ENCODE data around the gene VPS13D.

VPS13D gene

GRCh38 chr1:12505231-12505630, 275.4 kb downstream of the VPS13D start:
- H3K9me3 ChIP-seq (ENCODE audit: low read depth, low read length), result no peaks in the 10 kb centered on the region
- no peaks in the 10 kb centered on the region; the same call in 1 of the 2 replicates for H3K36me3 ChIP-seq (ENCODE audit: insufficient read depth, low read length)
- no peak overlapping the region for H3K27ac ChIP-seq
- no peak overlapping the region for H3K9ac ChIP-seq (ENCODE audit: insufficient read length)
- no peak for DNase-seq (ENCODE audit: low read depth, low spot score)
- TF ChIP-seq EZH2 (IDR thresholded peaks at IDR 0.05) (no peak), POLR2AphosphoS5 (IDR thresholded peaks at IDR 0.05; ENCODE audit: borderline replicate concordance, low read depth, low read length) (no peak), FOXP2 (optimal IDR thresholded peaks at IDR 0.05; ENCODE audit: control extremely low read depth, extremely low read length, insufficient read depth) (no peak)
- no peak overlapping the region for H3K4me3 ChIP-seq

GRCh38 chr1:12505639-12506280, 275.9 kb downstream of the VPS13D start:
- Histone ChIP-seq H3K9me3 (ENCODE audit: low read depth, low read length) (no peaks in the 10 kb centered on the region), H3K27ac (no peak overlapping the region), H3K4me3 (no peak overlapping the region), H3K36me3 (ENCODE audit: insufficient read depth, low read length) (no peaks in the 10 kb centered on the region; the same call in 1 of the 2 replicates), H3K9ac (ENCODE audit: insufficient read length) (no peak overlapping the region)
- no peak for DNase-seq (ENCODE audit: low read depth, low spot score)
- TF ChIP-seq EZH2 (IDR thresholded peaks at IDR 0.05) (no peak), POLR2AphosphoS5 (IDR thresholded peaks at IDR 0.05; ENCODE audit: borderline replicate concordance, low read depth, low read length) (no peak), FOXP2 (optimal IDR thresholded peaks at IDR 0.05; ENCODE audit: control extremely low read depth, extremely low read length, insufficient read depth) (no peak)

DNA sequence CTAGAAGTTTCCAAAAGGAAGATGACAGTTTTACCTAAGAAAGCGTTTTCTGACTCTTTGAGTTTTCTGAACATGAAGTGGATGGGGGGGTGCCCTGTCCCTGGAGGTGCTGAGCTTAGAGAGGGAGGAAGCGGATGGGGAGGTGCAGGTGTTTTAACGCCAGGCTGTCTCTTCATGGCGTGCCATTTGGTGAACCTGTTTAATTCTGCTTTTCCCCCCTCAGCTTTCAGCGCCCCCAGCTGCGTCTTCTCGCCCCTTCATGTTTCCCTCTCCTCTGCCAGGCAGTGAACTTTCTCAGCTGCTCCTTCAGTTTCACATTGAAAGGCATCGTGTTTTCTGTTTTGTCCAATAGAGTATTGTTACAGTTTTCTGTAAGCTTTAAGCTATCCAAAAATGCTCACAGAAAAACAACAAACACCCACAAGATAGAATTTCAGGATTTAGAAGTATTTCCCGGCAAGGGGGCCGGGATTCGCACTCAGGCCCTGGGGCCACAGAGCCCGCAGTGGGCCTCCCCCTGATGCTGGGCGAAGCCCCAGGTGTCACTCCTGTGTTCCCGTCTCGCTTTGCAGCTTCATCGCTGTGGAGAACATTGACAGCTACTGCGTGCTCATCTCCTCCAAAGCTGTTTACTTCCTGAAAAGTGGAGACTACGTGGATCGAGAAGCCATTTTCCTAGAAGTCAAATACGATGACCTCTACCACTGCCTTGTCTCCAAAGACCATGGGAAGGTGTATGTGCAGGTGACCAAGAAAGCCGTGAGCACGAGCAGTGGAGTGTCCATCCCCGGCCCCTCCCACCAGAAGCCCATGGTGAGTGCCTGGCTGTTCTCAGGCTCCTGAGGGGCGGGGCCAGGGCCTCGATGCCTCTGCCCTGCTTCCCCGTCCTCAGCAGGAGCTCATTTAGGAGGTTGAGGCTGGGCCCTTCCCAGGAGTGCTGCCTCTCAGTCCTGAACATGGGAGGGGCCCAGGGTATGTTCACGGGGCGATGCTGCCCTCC, 276.8 kb downstream of the VPS13D start:
- no peaks in the 10 kb centered on the region for H3K9me3 ChIP-seq (ENCODE audit: low read depth, low read length)
- H3K9ac ChIP-seq (ENCODE audit: insufficient read length), result no peak overlapping the region
- no peaks in the 10 kb centered on the region; the same call in 1 of the 2 replicates for H3K36me3 ChIP-seq (ENCODE audit: insufficient read depth, low read length)
- TF ChIP-seq EZH2 (IDR thresholded peaks at IDR 0.05) (no peak), POLR2AphosphoS5 (IDR thresholded peaks at IDR 0.05; ENCODE audit: borderline replicate concordance, low read depth, low read length) (no peak), FOXP2 (optimal IDR thresholded peaks at IDR 0.05; ENCODE audit: control extremely low read depth, extremely low read length, insufficient read depth) (no peak)
- H3K4me3 ChIP-seq, result no peak overlapping the region
- no peak for DNase-seq (ENCODE audit: low read depth, low spot score)
- H3K27ac ChIP-seq, result no peak overlapping the region

DNA sequence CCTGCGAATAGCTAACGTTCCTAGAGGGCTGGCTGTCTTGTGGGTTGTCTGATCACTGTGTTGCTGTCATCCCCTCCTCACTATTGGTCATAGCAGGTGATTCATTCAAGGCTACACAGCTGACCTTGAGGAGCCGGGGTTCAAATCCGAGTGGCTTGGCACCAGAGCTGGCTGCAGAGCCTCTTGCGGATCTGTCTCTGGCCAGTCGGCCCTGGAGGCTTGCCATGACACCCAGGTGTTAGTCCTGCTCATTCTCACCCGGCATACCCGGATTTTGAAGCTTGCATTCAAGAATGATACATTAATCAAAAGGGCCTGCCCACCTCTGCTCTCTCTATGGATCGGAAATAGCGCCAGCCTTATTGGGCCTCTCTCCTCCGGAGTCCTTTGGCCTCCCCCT, 277.8 kb downstream of the VPS13D start:
- H3K27ac ChIP-seq, result no peak overlapping the region
- H3K9me3 ChIP-seq (ENCODE audit: low read depth, low read length), result no peaks in the 10 kb centered on the region
- no peak overlapping the region for H3K9ac ChIP-seq (ENCODE audit: insufficient read length)
- no peaks in the 10 kb centered on the region; the same call in 1 of the 2 replicates for H3K36me3 ChIP-seq (ENCODE audit: insufficient read depth, low read length)
- DNase-seq (ENCODE audit: low read depth, low spot score), result no peak
- TF ChIP-seq POLR2AphosphoS5 (IDR thresholded peaks at IDR 0.05; ENCODE audit: borderline replicate concordance, low read depth, low read length), result no peak
- no peak for TF ChIP-seq EZH2 (IDR thresholded peaks at IDR 0.05)
- TF ChIP-seq FOXP2 (optimal IDR thresholded peaks at IDR 0.05; ENCODE audit: control extremely low read depth, extremely low read length, insufficient read depth), result no peak
- H3K4me3 ChIP-seq, result no peak overlapping the region

- H3K9me3 ChIP-seq (ENCODE audit: low read depth, low read length), result no peaks in the 10 kb centered on the region
- H3K9ac ChIP-seq (ENCODE audit: insufficient read length), result no peak overlapping the region
- no peak overlapping the region for H3K27ac ChIP-seq
- no peaks in the 10 kb centered on the region; the same call in 1 of the 2 replicates for H3K36me3 ChIP-seq (ENCODE audit: insufficient read depth, low read length)
- TF ChIP-seq EZH2 (IDR thresholded peaks at IDR 0.05) (no peak), POLR2AphosphoS5 (IDR thresholded peaks at IDR 0.05; ENCODE audit: borderline replicate concordance, low read depth, low read length) (no peak), FOXP2 (optimal IDR thresholded peaks at IDR 0.05; ENCODE audit: control extremely low read depth, extremely low read length, insufficient read depth) (no peak)
- H3K4me3 ChIP-seq, result no peak overlapping the region
- DNase-seq (ENCODE audit: low read depth, low spot score), result no peak
Observed at GRCh38 chr1:12508849-12509248, 279.0 kb downstream of the VPS13D start.

DNA sequence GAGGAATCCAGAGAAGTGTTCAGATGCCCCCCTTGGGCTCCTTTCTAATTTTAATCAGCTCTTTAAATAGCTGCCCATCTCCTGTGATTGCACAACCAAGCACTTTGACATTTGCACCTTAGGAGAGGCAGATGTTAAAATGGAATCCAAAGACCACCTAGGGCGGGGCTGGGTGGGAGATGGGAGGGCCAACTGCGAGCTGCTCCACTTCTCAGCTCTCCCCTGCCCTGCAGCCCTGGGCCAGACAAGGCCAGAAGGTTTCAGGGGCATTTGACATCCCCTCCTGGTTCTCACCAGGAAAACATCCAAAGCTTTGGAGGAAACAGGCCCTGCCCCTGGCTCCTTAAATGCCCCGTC, 281.3 kb downstream of the VPS13D start:
- Histone ChIP-seq H3K27ac (no peak overlapping the region), H3K4me3 (no peak overlapping the region), H3K36me3 (ENCODE audit: insufficient read depth, low read length) (no peaks in the 10 kb centered on the region; the same call in 1 of the 2 replicates), H3K9ac (ENCODE audit: insufficient read length) (no peak overlapping the region), H3K9me3 (ENCODE audit: low read depth, low read length) (no peaks in the 10 kb centered on the region)
- DNase-seq (ENCODE audit: low read depth, low spot score), result no peak
- TF ChIP-seq FOXP2 (optimal IDR thresholded peaks at IDR 0.05; ENCODE audit: control extremely low read depth, extremely low read length, insufficient read depth) (no peak), POLR2AphosphoS5 (IDR thresholded peaks at IDR 0.05; ENCODE audit: borderline replicate concordance, low read depth, low read length) (no peak), EZH2 (IDR thresholded peaks at IDR 0.05) (no peak)

GRCh38 chr1:12511516-12512468, 282.0 kb downstream of the VPS13D start:
- DNase-seq (ENCODE audit: low read depth, low spot score), result no peak
- no peak for TF ChIP-seq FOXP2 (optimal IDR thresholded peaks at IDR 0.05; ENCODE audit: control extremely low read depth, extremely low read length, insufficient read depth)
- TF ChIP-seq POLR2AphosphoS5 (IDR thresholded peaks at IDR 0.05; ENCODE audit: borderline replicate concordance, low read depth, low read length), result no peak
- no peak for TF ChIP-seq EZH2 (IDR thresholded peaks at IDR 0.05)
- no peak overlapping the region for H3K4me3 ChIP-seq
- no peaks in the 10 kb centered on the region; the same call in 1 of the 2 replicates for H3K36me3 ChIP-seq (ENCODE audit: insufficient read depth, low read length)
- H3K9ac ChIP-seq (ENCODE audit: insufficient read length), result no peak overlapping the region
- H3K27ac ChIP-seq, result no peak overlapping the region
- no peaks in the 10 kb centered on the region for H3K9me3 ChIP-seq (ENCODE audit: low read depth, low read length)

Data from SK-N-MC (cell line).